ENCODE results near the gene PHKB. TPM values are rescaled to one million over a fixed set of nuclear protein-coding genes. Genes with fewer than 3 reads are reported as not detected.

The PHKB gene
- total and polyA plus RNA-seq, 2 of the 8 experiments (the other 6 are each of a cell fraction or from before 2014, with no cell fraction given), result 18.6 to 38.3 TPM

- H3K36me3 ChIP-seq (ENCODE audit: control insufficient read depth in 2 of 4, insufficient read depth in 4 of 4, low read length in 3 of 4), result peaks cover 0 to 30% (median 4%) of the 10 kb centered on the region in 4 experiments; a peak in 5 of 8 replicates
- H2BK20ac ChIP-seq (ENCODE audit: low read length), result no peak overlapping the region
- H2BK120ac ChIP-seq (replicated peaks; ENCODE audit: low read depth, low read length), result no peak overlapping the region
- CTCF ChIA-PET (ENCODE audit: partially characterized antibody), result interaction anchor here (1.2 kb wide), 2 partner anchors 12 to 24 kb away, joined by 4 read pairs; partner anchors contain the start of genes ITFG1 and PHKB
- H3K27me3 ChIP-seq (replicated peaks in 1 of 4; ENCODE audit: control insufficient read depth in 3 of 4, extremely low read depth in 1 of 4, insufficient read depth in 3 of 4, low read length in 3 of 4), result no peaks in the 10 kb centered on the region
- no peaks in the 10 kb centered on the region for H3K9me3 ChIP-seq (ENCODE audit: insufficient read depth in 2 of 2, low read depth in 1 of 2, low read length in 1 of 2)
- no peak overlapping the region for H2BK12ac ChIP-seq (ENCODE audit: low read depth, low read length)
- no peaks in the 10 kb centered on the region; the same call in 1 of the 2 replicates for H3K79me1 ChIP-seq (ENCODE audit: low read depth, low read length)
- no peak overlapping the region for H3K23ac ChIP-seq (ENCODE audit: insufficient read length)
- no peak for FAIRE-seq
- H2AFZ ChIP-seq (ENCODE audit: low read length), result no peak overlapping the region
- H3K4ac ChIP-seq (replicated peaks; ENCODE audit: insufficient read length, low read depth, low read length), result no peak overlapping the region
- H3K79me2 ChIP-seq (ENCODE audit: control insufficient read depth in 1 of 2, insufficient read depth in 2 of 2, low read length in 2 of 2), result no peaks in the 10 kb centered on the region
- no peak overlapping the region for H2AK5ac ChIP-seq (ENCODE audit: low read depth, low read length)
- no peaks in the 10 kb centered on the region for H3K23me2 ChIP-seq (ENCODE audit: low read depth, low read length)
- POLR2A ChIA-PET (ENCODE audit: partially characterized antibody), result interaction anchor here (0.7 to 1.3 kb wide), 2 partner anchors 12 to 56 kb away, joined by 3 to 5 read pairs; partner anchors contain the start of genes ITFG1 and PHKB
- no peak overlapping the region for H3K56ac ChIP-seq (replicated peaks; ENCODE audit: insufficient read length, low read depth, low read length)
- no peak overlapping the region for H4K91ac ChIP-seq (replicated peaks; ENCODE audit: insufficient read length, low read length)
- H4K20me1 ChIP-seq (replicated peaks in 1 of 2; ENCODE audit: control insufficient read depth in 1 of 2, insufficient read depth in 2 of 2, low read length in 2 of 2), result no peaks in the 10 kb centered on the region
- H3K4me2 ChIP-seq (ENCODE audit: insufficient read depth in 1 of 2, low read depth in 2 of 2, low read length in 2 of 2), result no peak overlapping the region
- H3K27ac ChIP-seq (ENCODE audit: low read depth, low read length), result no peak overlapping the region
- H3K18ac ChIP-seq (ENCODE audit: extremely low read depth, low read length), result no peak overlapping the region
- no peak overlapping the region for H4K8ac ChIP-seq (ENCODE audit: extremely low read depth, insufficient read depth, low read length)
- no peak overlapping the region for H3K14ac ChIP-seq (ENCODE audit: insufficient read length)
- H2BK5ac ChIP-seq (ENCODE audit: low read depth, low read length), result no peak overlapping the region
- 98% methylated on average over 3 of the region's 3 CpGs; no CpG with 5 or more reads in 1 of the 2 experiments for WGBS, 2 experiments (ENCODE audit: extremely low coverage in 1 of 2, insufficient coverage in 1 of 2, insufficient read length in 1 of 2, insufficient replicate concordance in 2 of 2, low coverage in 1 of 2, low lambda C conversion rate in 2 of 2, missing lambda C conversion rate in 1 of 2)
- no peak overlapping the region for H2BK15ac ChIP-seq (ENCODE audit: low read length)
- no peak for DNase-seq (ENCODE audit: low read depth in 1 of 2, low spot score in 2 of 2)
- H3K4me1 ChIP-seq (replicated peaks in 1 of 4; ENCODE audit: control insufficient read depth in 3 of 4, insufficient read depth in 4 of 4, low read length in 3 of 4), result no peaks in the 10 kb centered on the region
- H3K9ac ChIP-seq (replicated peaks in 1 of 4; ENCODE audit: extremely low read depth in 1 of 4, low read depth in 3 of 4, low read length in 3 of 4), result no peak overlapping the region
- no peak overlapping the region for H3K4me3 ChIP-seq (ENCODE audit: extremely low read depth in 1 of 4, insufficient read depth in 2 of 4, low read depth in 3 of 4, low read length in 4 of 4)
- H4K5ac ChIP-seq (ENCODE audit: insufficient read length, low read depth, low read length), result no peak overlapping the region
- TF ChIP-seq CEBPB (IDR thresholded peaks at IDR 0.05; ENCODE audit: low read depth, low read length), result no peak
Observed at GRCh38 chr16:47448830-47449575, 12.1 kb upstream of the PHKB start.

All from H1 (cell line).